Endothelial cell of hepatic sinusoid (primary cell): ENCODE data around the gene COL20A1.

ENCODE experiments used
- in situ Hi-C: cut with HindIII; loops from 2 replicates; pipeline ENCODE4 v1.10.0; 2017; ENCODE audit warnings: low sequenced_read_pairs

Gene COL20A1

GRCh38 chr20:63260521-63260920, 32.5 kb upstream of the COL20A1 start:
- in situ Hi-C loops = loop anchor here (10.0 kb wide), 1 partner anchor 56 kb away; no protein-coding TSS in a partner anchor

- in situ Hi-C loops = loop anchor here (10.0 kb wide), 1 partner anchor 56 kb away; no protein-coding TSS in a partner anchor
Measured at GRCh38 chr20:63261060-63261794, 31.8 kb upstream of the COL20A1 start.

GRCh38 chr20:63261795-63262528, 31.0 kb upstream of the COL20A1 start:
- in situ Hi-C loops = loop anchor here (10.0 kb wide), 1 partner anchor 57 kb away; no protein-coding TSS in a partner anchor

- in situ Hi-C loops = loop anchor here (10.0 kb wide), 1 partner anchor 58 kb away; no protein-coding TSS in a partner anchor
Measured at GRCh38 chr20:63262836-63263235, 30.1 kb upstream of the COL20A1 start.

- in situ Hi-C loops = loop anchor here (10.0 kb wide), 1 partner anchor 59 kb away; no protein-coding TSS in a partner anchor
Measured at GRCh38 chr20:63264000-63264399, 29.0 kb upstream of the COL20A1 start.

- in situ Hi-C loops = loop anchor here (10.0 kb wide), 1 partner anchor 60 kb away; no protein-coding TSS in a partner anchor
Measured at GRCh38 chr20:63264519-63264918, 28.5 kb upstream of the COL20A1 start.

GRCh38 chr20:63265891-63266515, 27.0 kb upstream of the COL20A1 start:
- in situ Hi-C loops = loop anchor here (10.0 kb wide), 1 partner anchor 61 kb away; no protein-coding TSS in a partner anchor

GRCh38 chr20:63267691-63268090, 25.3 kb upstream of the COL20A1 start:
- in situ Hi-C loops = loop anchor here (10.0 kb wide), 1 partner anchor 63 kb away; no protein-coding TSS in a partner anchor

GRCh38 chr20:63268256-63268655, 24.7 kb upstream of the COL20A1 start:
- in situ Hi-C loops = loop anchor here (10.0 kb wide), 1 partner anchor 63 kb away; no protein-coding TSS in a partner anchor

- in situ Hi-C loops = loop anchor here (10.0 kb wide), 1 partner anchor 64 kb away; no protein-coding TSS in a partner anchor
Measured at GRCh38 chr20:63268671-63269439, 24.1 kb upstream of the COL20A1 start.

- in situ Hi-C loops = loop anchor here (10.0 kb wide), 1 partner anchor 65 kb away; no protein-coding TSS in a partner anchor
Measured at GRCh38 chr20:63269724-63270123, 23.3 kb upstream of the COL20A1 start.

GRCh38 chr20:63270606-63271325, 22.2 kb upstream of the COL20A1 start:
- in situ Hi-C loops = no loop called here

- in situ Hi-C loops = no loop called here
Measured at GRCh38 chr20:63272105-63273058, 20.6 kb upstream of the COL20A1 start, which contains the start of gene ARFGAP1. TSS of gene ARFGAP1 (plus strand) at chr20:63272813. CDS start at chr20:63275581, 2,768 bp downstream.

GRCh38 chr20:63273059-63273579, 19.9 kb upstream of the COL20A1 start:
- in situ Hi-C loops = no loop called here

- in situ Hi-C loops = no loop called here
Measured at GRCh38 chr20:63273635-63274380, 19.2 kb upstream of the COL20A1 start.

GRCh38 chr20:63274381-63275228, 18.4 kb upstream of the COL20A1 start:
- in situ Hi-C loops = loop anchor here (5.0 to 25.0 kb wide), 3 partner anchors 52 to 187 kb away; no protein-coding TSS in a partner anchor
